Kidney (tissue), 14 donors: ENCODE results near the gene PDZD2. TPM values are rescaled to one million over a fixed set of nuclear protein-coding genes. Genes with fewer than 3 reads are reported as not detected.
A peak's percentile ranks its signal among the peaks of the same experiment; 100 is the strongest.

Experiments
- DNase-seq, 5 donors: peaks; one replicate each; pipeline ENCODE4 v3.0.0-alpha.2; 2013 to 2020
- FAIRE-seq: peaks from 2 replicates; lab custom pipeline; 2012; peaks lifted over from hg19 to GRCh38; lab: Jason Lieb, UNC
- H3K27ac ChIP-seq, 2 donors: one replicate each; pipeline ENCODE4 v1.7.0; 2013; ENCODE audit warnings: low read depth in 2 of 2, low read length in 2 of 2, inconsistent platforms in 1 of 2
- H3K27me3 ChIP-seq: one replicate; pipeline ENCODE4 v1.7.1; 2013; ENCODE audit warnings: low read length, inconsistent platforms; ENCODE audit not compliant: control insufficient read depth, insufficient read depth
- H3K36me3 ChIP-seq, 3 donors: one replicate each; pipeline versions ENCODE4 v1.7.0 to v1.7.1; 2013; ENCODE audit warnings: low read length in 3 of 3, control low read depth in 1 of 3, inconsistent platforms in 1 of 3; ENCODE audit not compliant: insufficient read depth in 3 of 3, control insufficient read depth in 2 of 3
- H3K4me1 ChIP-seq, 3 donors: one replicate each; pipeline versions ENCODE4 v1.7.0 to v1.7.1; 2013; ENCODE audit warnings: low read length in 3 of 3, inconsistent platforms in 1 of 3, low read depth in 1 of 3; ENCODE audit not compliant: control insufficient read depth in 2 of 3, insufficient read depth in 2 of 3
- H3K4me3 ChIP-seq, 3 donors: one replicate each; pipeline versions ENCODE4 v1.7.0 to v1.8.1; 2013; ENCODE audit warnings: low read length in 3 of 3, control low read depth in 1 of 3, inconsistent platforms in 1 of 3
- H3K9ac ChIP-seq, 3 donors: one replicate each; pipeline versions ENCODE4 v1.7.0 to v1.7.1; 2013; ENCODE audit warnings: low read length in 3 of 3, control low read depth in 1 of 3, inconsistent platforms in 1 of 3
- H3K9me3 ChIP-seq, 3 donors: one replicate each; pipeline versions ENCODE4 v1.7.0 to v1.7.1; 2013; ENCODE audit warnings: low read length in 3 of 3, control low read depth in 1 of 3, inconsistent platforms in 1 of 3; ENCODE audit not compliant: control insufficient read depth in 2 of 3, insufficient read depth in 1 of 3
- intact Hi-C: fragments of 100-400 bp; cut with DNase I; formaldehyde crosslinking; loops from one replicate; pipeline ENCODE4 v1.11.1; 2022
- polyA plus RNA-seq: library from polyadenylated mRNA; stranded (reverse); fragments of 350-450 nt; fragmentation: Illumina TruSeq; extraction: RNeasy Lipid Tissue Mini Kit (QIAGEN cat#74804); gene quantifications from one replicate; pipeline ENCODE4 v1.2.3, GENCODE V29; 2014; ENCODE audit warnings: low read depth, low replicate concordance; ENCODE audit not compliant: insufficient read depth
- total RNA-seq: library from RNA; stranded (reverse); fragmentation: NEBNext Ultra II Directional; extraction: Animal tissue kit (Norgen Biotek cat#: 25700); gene quantifications from one replicate; pipeline ENCODE4 v1.2.1, GENCODE V29; 2021
- TF ChIP-seq, protein P1 (sequence below): IDR thresholded peaks from 3 replicates; pipeline ENCODE4 v1.5.1; 2012; ENCODE audit warnings: mild to moderate bottlenecking, moderate library complexity, borderline replicate concordance; ENCODE audit not compliant: insufficient read depth; ENCODE audit errors: extremely low read depth
- donor health status: control.
- donor health status: control.
- donor health status: control.
- donor health status: control.
- donor health status: control.
- donor health status: DM: yes; HTN: yes; CAD: no.
- donor health status: Normal renal cell carcinoma (clear cell type).

The PDZD2 gene
- total and polyA plus RNA-seq, 2 donors from 2014 or later, result 6.2 to 14.8 TPM

- no peaks in the 10 kb centered on the region for H3K9me3 ChIP-seq
- FAIRE-seq, result no peak
- H3K4me3 ChIP-seq, result no peak overlapping the region
- no peaks in the 10 kb centered on the region for H3K4me1 ChIP-seq
- no peak overlapping the region for H3K27ac ChIP-seq
- H3K27me3 ChIP-seq, result no peaks in the 10 kb centered on the region
- no peaks in the 10 kb centered on the region for H3K36me3 ChIP-seq
- TF ChIP-seq, protein P1, sequence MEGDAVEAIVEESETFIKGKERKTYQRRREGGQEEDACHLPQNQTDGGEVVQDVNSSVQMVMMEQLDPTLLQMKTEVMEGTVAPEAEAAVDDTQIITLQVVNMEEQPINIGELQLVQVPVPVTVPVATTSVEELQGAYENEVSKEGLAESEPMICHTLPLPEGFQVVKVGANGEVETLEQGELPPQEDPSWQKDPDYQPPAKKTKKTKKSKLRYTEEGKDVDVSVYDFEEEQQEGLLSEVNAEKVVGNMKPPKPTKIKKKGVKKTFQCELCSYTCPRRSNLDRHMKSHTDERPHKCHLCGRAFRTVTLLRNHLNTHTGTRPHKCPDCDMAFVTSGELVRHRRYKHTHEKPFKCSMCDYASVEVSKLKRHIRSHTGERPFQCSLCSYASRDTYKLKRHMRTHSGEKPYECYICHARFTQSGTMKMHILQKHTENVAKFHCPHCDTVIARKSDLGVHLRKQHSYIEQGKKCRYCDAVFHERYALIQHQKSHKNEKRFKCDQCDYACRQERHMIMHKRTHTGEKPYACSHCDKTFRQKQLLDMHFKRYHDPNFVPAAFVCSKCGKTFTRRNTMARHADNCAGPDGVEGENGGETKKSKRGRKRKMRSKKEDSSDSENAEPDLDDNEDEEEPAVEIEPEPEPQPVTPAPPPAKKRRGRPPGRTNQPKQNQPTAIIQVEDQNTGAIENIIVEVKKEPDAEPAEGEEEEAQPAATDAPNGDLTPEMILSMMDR, result no peak
- H3K9ac ChIP-seq, result no peak overlapping the region
- DNase-seq, result no peak
- intact Hi-C loops, result no loop called here
These were observed 208.0 kb downstream of the PDZD2 start for GRCh38 chr5:31846934-31847333.

DNA sequence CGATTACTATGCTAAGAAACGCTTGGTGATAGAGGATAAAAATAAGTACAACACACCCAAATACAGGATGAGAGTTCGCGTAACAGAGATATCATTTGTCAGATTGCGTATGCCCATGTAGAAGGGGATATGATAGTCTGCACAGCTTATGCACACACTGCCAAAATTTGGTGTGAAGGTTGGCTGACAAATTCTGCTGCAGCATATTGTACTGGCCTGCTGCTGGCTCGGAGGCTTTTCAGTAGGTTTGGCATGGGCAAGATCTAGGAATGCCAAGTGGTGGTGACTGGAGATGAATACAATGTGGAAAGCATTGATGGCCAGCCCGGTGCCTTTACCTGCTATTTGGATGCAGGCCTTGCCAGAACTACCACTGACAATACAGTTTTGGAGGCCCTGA, 208.4 kb downstream of the PDZD2 start:
- Histone ChIP-seq H3K27me3 (no peaks in the 10 kb centered on the region), H3K27ac (no peak overlapping the region), H3K36me3 (no peaks in the 10 kb centered on the region), H3K9ac (no peak overlapping the region), H3K4me1 (no peaks in the 10 kb centered on the region), H3K4me3 (no peak overlapping the region), H3K9me3 (no peaks in the 10 kb centered on the region)
- intact Hi-C loops, result no loop called here
- DNase-seq, result no peak
- no peak for FAIRE-seq
- TF ChIP-seq, protein P1, result no peak

GRCh38 chr5:31850981-31851689, 212.2 kb downstream of the PDZD2 start:
- Histone ChIP-seq H3K4me3 (no peak overlapping the region), H3K9ac (no peak overlapping the region), H3K4me1 (peaks cover 0 to 4% (median 0%) of the 10 kb centered on the region in 3 donors), H3K27ac (no peak overlapping the region), H3K9me3 (no peaks in the 10 kb centered on the region), H3K36me3 (no peaks in the 10 kb centered on the region), H3K27me3 (no peaks in the 10 kb centered on the region)
- DNase-seq (peak in 2 of 5 donors; percentile 53 to 80), FAIRE-seq (no peak)
- intact Hi-C loops, result no loop called here
- TF ChIP-seq, protein P1, result no peak
